Urinary bladder (tissue), 4 donors: ENCODE measurements around the gene ZCCHC2. TPM values are rescaled to one million over a fixed set of nuclear protein-coding genes. Genes with fewer than 3 reads are reported as not detected.

Source experiments
- DNase-seq: peaks from one replicate; pipeline ENCODE4 v3.0.0-alpha.2; 2015; ENCODE audit errors: extremely low spot score
- H3K27ac ChIP-seq: one replicate; pipeline ENCODE4 v1.5.1; 2013; ENCODE audit warnings: low read depth, mild to moderate bottlenecking, moderate library complexity
- H3K36me3 ChIP-seq: one replicate; pipeline ENCODE4 v1.6.1; 2013; ENCODE audit warnings: mild to moderate bottlenecking, moderate library complexity; ENCODE audit not compliant: insufficient read depth
- H3K4me1 ChIP-seq: one replicate; pipeline ENCODE4 v1.6.1; 2013; ENCODE audit warnings: mild to moderate bottlenecking, moderate library complexity; ENCODE audit not compliant: insufficient read depth
- H3K4me3 ChIP-seq: one replicate; pipeline ENCODE4 v1.5.1; 2013; ENCODE audit warnings: low read depth, low read length
- WGBS: extraction: QIAGEN DNeasy Blood & Tissue Kit; methylation state at CpG from one replicate; pipeline ENCODE4 v1.1.7; 2013; 5-methylcytosine and 5-hydroxymethylcytosine counted together
- polyA plus RNA-seq: library from polyadenylated mRNA; stranded (reverse); fragments of 200-250 nt; gene quantifications from one replicate; pipeline ENCODE4 v1.2.3, GENCODE V29; 2013
- total RNA-seq: library from RNA; depleted of rRNA; stranded (reverse); fragments of >200 nt; gene quantifications from one replicate; pipeline ENCODE4 v1.2.3, GENCODE V29; 2014
- donor health status: healthy with polysubstance abuse.
- donor health status: healthy.

The ZCCHC2 gene
- total and polyA plus RNA-seq, 2 donors: 10.8 to 13.4 TPM

DNA sequence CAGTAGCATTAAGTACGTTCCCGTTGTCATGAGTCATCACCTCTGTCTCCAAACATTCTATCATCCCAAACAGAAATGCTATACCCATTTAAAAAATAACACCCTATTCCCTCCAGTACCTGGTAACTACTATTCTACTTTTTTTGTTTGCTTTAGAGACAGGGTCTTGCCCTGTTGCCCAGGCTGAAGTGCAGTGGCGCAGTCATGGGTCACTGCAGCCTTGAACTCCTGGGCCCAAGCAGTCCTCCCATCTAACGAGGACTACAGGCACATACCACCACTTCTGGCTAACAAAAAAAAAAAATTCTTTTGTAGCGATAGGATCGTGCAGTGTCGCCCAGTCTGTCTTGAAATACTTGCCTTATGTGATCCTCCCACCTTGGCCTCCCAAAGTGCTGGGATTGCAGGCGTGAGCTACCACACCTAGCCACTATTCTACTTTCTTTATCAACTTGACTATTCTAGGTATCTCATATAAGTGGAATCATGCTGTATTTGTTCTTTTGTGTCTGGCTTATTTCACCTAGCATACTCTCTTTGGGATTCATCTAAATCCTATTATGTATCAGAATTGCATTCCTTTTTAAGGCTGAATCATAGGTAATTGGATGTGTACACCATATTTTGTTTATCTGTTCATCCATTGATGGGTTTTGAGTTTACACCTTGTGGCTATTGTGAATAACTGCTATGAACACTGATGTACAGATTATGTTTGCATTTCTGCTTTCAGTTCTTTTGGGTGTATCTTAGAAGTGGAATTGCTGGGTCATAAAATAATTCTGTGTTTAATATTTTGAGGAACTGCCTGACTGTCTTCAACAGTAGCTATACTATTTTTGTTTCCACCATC is 14.4 kb downstream of the ZCCHC2 start:
- DNase-seq: no peak
- Histone ChIP-seq H3K4me1 (peaks cover 2% of the 10 kb centered on the region), H3K27ac (no peak overlapping the region), H3K4me3 (no peak overlapping the region), H3K36me3 (no peaks in the 10 kb centered on the region)
- 98% methylated on average over 8 of the region's 8 CpGs for WGBS

DNA sequence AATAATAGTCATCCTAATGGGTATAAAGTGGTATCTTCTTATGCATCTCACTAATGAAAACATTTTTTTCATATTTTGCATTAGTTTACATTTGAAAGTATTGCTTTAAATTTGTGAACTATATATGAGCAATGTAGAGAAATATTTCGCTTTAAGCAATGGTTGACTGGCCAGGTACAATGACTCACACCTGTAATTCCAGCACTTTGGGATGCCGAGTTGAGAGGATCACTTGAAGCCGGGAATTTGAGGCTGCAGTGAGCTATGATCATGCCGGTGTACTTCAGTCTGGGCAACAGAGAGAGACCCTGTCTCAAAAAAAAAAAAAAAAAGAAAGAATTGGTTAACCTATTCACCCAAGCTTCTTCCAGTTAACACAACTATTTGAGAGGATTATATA is 15.1 kb downstream of the ZCCHC2 start:
- DNase-seq: no peak
- Histone ChIP-seq H3K27ac (no peak overlapping the region), H3K36me3 (no peaks in the 10 kb centered on the region), H3K4me3 (no peak overlapping the region), H3K4me1 (peaks cover 2% of the 10 kb centered on the region)
- 95% methylated on average over 4 of the region's 4 CpGs for WGBS

DNA sequence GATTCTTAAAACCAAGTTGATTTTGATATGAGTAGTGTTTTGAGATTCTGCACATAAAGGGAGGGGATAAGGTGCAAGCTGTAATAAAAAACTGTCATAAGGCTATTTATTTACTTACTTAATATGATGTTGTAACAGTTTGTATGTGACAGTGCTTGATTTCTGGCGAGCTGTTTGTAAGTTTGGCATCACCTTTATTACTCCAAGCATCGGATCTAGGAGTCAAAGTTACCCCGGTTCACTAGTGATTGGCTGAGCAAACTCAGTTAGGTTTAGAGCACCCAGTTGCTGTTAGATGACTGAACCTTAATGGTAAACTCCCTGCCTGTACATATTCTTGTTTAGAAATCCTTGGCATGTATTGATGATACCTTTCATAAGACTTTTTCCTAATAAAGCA is 16.1 kb downstream of the ZCCHC2 start:
- peaks cover 2% of the 10 kb centered on the region for H3K36me3 ChIP-seq
- no peak for DNase-seq
- 92% methylated on average over 3 of the region's 3 CpGs for WGBS
- H3K4me1 ChIP-seq: peaks cover 2% of the 10 kb centered on the region
- H3K27ac ChIP-seq: no peak overlapping the region
- H3K4me3 ChIP-seq: no peak overlapping the region

DNA sequence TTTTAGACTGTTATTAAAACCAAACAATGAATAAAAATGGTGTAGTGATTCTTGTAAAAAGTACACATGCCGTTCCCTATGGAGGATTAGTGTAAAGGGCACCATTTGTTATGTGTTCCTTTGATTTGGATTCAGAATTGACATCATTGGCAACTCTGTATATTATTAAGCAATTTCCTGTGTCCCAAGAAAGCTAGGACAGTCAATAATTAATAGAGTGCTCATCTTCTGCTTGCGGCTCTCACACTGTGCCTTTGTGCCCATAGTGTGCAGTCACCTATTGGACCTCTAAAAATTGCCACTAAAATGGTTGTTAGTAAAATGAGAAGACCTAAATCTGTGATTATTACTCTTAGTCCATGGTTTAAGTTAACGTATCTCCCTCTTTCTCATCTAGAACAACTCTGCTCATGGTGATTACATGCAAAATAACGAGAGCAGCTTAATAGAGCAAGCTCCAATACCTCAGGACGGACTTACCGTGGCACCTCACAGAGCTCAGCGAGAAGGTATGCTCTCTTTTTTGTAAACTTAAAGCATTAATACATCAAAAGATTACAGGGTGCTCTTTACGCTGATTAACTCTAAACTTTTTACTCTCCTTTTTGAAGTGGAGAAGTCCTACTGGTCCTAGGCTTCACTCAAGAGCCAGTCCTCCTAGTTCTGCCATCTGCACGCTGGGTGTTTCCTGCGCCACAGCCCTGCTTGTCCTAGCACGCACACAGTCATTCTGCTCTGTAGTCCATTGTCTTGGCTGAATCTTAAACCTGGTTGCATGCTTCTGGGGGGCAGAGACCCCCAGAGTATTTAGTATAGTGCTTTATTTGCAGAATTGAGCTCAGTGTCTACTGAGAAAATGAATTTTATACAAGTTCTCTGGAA is 16.7 kb downstream of the ZCCHC2 start:
- Histone ChIP-seq H3K4me1 (peaks cover 2% of the 10 kb centered on the region), H3K36me3 (peaks cover 2% of the 10 kb centered on the region), H3K27ac (no peak overlapping the region), H3K4me3 (no peak overlapping the region)
- 92% methylated on average over 11 of the region's 11 CpGs for WGBS
- DNase-seq: no peak

DNA sequence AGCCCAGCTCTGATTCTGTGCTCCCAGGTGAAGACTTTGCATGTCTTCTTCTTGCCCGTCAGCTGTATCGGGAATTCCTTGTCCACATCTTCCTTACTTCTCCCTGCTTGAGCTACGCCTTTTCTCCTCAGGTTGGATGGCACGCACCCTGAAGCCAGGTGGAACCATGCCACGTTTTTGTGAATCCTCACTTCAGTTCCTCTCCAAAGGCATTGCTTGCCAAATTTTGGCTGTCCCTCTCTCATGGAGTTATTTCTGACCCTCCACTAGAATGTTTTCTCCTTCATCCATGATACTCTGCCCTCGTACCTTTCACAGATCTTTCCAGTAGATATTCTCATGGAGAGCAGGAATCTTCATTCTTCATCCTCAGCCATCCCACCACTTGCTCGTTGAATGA is 20.2 kb downstream of the ZCCHC2 start:
- H3K4me1 ChIP-seq: no peaks in the 10 kb centered on the region
- 93% methylated on average over 7 of the region's 7 CpGs for WGBS
- no peak for DNase-seq
- H3K36me3 ChIP-seq: peaks cover 2% of the 10 kb centered on the region
- H3K4me3 ChIP-seq: no peak overlapping the region
- H3K27ac ChIP-seq: no peak overlapping the region

DNA sequence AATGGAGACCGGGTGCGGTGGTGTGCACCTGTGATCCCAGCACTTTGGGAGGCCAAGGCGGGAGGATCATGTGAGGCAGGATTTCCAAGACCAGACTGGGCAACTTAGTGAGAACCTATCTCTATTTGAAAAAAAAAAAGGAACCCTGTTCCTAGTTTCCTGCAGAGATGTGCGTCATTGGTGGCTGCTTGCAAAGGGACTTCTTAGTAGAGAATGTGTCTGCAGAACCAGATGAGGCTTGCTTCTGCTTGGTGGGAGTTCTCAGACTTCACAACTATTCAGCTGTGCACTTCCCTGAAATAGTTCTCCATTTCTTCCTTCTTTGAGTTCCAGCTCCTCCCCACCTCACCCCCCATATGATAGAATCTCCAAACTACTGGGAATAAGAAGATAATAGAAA is 22.3 kb downstream of the ZCCHC2 start:
- 85% methylated on average over 4 of the region's 4 CpGs for WGBS
- H3K36me3 ChIP-seq: peaks cover 2% of the 10 kb centered on the region
- H3K4me3 ChIP-seq: no peak overlapping the region
- DNase-seq: no peak
- no peaks in the 10 kb centered on the region for H3K4me1 ChIP-seq
- no peak overlapping the region for H3K27ac ChIP-seq

DNA sequence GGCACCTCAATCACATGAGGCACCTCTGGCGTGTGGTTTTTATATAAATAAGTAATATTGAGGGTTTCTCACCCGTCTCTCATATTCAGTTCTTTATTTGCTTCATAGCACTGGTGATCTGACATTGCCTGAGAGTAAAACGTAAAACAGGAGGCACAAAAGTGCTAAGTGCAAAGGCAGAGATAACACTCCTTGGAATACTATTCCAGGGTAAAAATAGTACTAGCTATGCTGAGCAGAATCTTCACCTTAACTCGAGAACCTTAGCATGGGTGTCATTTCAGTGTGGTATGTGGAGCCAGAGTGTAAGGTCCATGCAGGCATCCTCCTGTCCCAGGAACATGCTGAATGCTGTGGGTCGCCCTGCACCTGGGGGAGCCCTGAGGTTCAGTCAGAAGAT is 26.9 kb downstream of the ZCCHC2 start:
- DNase-seq: no peak
- 82% methylated on average over 5 of the region's 5 CpGs for WGBS
- Histone ChIP-seq H3K36me3 (no peaks in the 10 kb centered on the region), H3K4me1 (no peaks in the 10 kb centered on the region), H3K4me3 (no peak overlapping the region), H3K27ac (no peak overlapping the region)

DNA sequence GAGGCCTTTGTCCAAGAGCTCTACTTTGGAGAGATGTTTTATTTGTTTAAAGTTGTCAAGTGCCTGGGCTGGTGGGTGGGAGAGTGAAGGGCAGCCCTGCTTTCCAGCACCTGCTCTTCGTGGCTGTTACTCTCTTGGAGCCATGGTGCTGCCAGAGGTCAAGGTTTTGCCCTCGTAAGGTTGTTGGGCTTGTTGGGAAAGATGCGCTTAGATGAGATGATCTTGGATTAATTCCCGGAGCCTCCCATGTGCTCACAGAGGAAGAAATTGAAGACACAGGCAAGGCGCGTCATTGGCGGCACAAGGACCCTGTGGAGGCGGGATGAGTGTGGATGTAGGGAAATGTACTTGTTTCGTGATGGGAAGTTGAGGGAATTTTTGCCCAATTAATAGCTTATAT is 27.9 kb downstream of the ZCCHC2 start:
- H3K27ac ChIP-seq: no peak overlapping the region
- no peak for DNase-seq
- H3K4me1 ChIP-seq: no peaks in the 10 kb centered on the region
- 84% methylated on average over 9 of the region's 9 CpGs for WGBS
- H3K36me3 ChIP-seq: no peaks in the 10 kb centered on the region
- no peak overlapping the region for H3K4me3 ChIP-seq

DNA sequence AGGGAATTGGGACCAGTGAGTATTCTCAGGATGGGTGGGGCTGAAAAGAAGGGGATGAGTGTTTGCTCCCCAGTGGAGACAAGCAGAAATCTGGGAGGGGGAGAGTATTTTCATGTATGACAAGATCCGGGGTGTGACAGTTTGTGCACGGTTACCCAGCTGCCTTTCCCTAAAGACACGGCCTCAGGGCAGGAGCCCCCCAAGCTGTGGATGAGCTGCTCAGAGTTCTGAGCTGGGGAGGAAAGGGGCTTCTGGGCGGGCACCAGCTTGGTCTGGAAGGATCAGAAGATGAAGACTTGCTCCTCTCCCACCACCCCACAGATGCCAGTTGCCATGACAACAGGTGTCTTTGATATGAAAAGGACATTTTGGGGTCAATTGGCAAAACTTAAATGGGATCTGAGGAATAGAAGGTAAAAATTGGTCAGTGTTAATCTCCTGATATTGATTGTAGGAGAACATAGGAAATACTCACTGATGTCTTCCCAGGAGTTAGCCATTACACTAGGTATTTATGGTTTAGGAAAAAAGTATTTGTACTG is 29.2 kb downstream of the ZCCHC2 start:
- Histone ChIP-seq H3K27ac (no peak overlapping the region), H3K36me3 (no peaks in the 10 kb centered on the region), H3K4me1 (no peaks in the 10 kb centered on the region), H3K4me3 (no peak overlapping the region)
- no peak for DNase-seq
- 97% methylated on average over 4 of the region's 4 CpGs for WGBS

DNA sequence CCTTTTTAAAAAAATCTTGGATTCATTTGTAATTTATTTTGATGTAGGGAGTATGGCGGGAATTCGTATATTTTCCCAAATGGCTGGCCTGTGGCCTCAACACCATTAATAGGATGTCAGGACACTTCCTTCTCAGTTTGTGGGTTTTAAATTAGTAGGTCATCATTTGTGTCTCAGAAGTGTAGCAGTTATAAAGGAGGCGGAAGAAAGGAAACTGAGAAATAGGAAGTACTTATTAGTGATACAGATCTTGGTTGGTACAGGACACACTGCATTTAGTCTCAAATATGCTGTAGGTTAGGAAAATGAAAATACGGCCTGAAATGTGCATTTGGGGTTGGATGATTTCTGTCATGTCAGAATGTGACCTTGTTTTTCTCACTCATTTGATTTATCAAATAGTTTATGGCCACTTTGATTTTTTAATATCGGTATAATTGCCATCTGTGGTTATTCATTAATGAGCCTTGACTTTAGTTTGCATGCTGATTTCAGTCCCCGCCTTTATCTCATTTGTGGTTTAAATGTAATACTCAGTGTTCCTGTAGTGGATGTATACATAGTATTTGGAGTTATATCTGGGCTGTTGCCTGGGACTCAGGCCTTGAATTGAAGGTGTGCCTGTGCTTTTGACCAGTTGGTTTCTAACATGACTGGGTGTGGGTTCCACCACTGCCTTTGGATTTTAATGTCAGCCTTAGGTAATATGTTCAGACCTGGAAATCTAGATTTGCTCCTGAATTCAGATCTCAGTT is 31.4 kb downstream of the ZCCHC2 start:
- H3K4me1 ChIP-seq: no peaks in the 10 kb centered on the region
- WGBS: 91% methylated on average over 6 of the region's 6 CpGs
- H3K27ac ChIP-seq: no peak overlapping the region
- no peaks in the 10 kb centered on the region for H3K36me3 ChIP-seq
- DNase-seq: no peak
- no peak overlapping the region for H3K4me3 ChIP-seq

DNA sequence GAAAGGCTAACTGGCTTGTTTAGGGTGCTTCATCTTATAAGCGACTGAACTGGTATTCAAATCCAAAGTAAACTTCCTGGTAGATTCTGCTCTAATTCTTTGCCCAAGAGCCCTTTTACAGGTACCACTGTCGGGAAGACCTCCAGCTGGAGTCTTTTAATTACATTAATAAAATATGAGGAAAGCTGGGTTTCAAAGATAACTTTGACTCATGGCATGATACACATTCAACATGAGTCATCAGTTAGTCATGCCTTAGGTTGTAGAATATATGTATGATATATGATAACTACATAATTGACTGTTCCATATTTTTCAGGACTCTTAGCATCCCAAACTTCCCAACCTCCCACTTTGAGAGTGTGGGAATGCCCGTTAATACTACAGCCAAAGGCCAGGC is 32.3 kb downstream of the ZCCHC2 start:
- Histone ChIP-seq H3K4me3 (no peak overlapping the region), H3K4me1 (no peaks in the 10 kb centered on the region), H3K36me3 (no peaks in the 10 kb centered on the region), H3K27ac (no peak overlapping the region)
- WGBS: 85% methylated on average over 3 of the region's 3 CpGs
- no peak for DNase-seq

DNA sequence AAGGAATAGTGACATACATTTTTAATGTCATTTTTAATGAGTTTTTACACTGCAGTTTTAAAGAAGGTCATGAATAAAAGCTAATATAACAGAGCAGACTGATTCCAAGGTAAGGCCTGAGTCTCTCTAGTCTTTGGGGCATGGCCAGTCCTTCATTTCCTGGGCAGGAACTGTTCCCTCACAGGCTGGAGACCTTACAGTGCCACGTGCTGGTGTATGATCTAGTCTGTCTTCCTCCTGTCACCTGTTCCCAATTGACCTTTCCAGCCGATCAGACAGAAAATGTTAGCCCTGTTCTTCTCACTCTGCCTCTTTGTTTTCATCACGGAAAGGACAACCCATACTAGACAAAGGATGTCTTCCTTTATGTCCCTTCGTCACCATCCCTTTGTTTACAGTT is 33.6 kb downstream of the ZCCHC2 start:
- no peak overlapping the region for H3K4me3 ChIP-seq
- H3K27ac ChIP-seq: no peak overlapping the region
- whole genome bisulfite sequencing: 75% methylated on average over 4 of the region's 4 CpGs
- no peak for DNase-seq
- peaks cover 2% of the 10 kb centered on the region for H3K36me3 ChIP-seq
- no peaks in the 10 kb centered on the region for H3K4me1 ChIP-seq

DNA sequence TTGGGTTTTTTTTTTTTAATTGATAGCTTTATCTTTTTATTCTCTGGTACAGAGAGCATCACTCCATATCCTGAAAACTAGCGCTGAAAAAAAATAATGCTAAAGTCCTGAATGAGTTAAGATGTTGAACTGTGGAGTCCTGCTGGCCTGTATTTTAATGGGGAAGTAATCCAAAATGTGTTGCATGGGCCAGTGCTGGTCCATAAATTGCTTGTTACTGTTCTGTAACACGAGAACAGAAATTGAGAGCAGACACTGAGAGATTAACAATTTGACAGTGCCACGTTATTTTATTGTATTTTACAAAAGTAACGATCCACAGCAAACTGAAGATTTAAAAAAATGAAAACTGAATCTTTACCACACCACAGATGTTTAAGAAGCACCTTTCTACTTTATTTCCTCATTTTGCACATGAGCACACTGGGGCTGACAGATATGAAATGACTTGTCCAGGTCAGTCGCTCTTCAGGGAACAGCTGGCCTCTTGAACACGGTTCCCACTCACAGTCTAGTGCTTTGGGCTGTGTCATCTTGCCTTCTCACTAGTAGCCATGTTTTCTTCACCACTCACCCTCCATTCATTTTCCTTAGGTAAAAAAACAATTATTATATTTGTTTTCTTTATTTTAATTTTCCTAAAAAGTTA is 35.3 kb downstream of the ZCCHC2 start:
- no peaks in the 10 kb centered on the region for H3K4me1 ChIP-seq
- peaks cover 2% of the 10 kb centered on the region for H3K36me3 ChIP-seq
- 84% methylated on average over 6 of the region's 6 CpGs for WGBS
- no peak for DNase-seq
- no peak overlapping the region for H3K4me3 ChIP-seq
- H3K27ac ChIP-seq: no peak overlapping the region
